KOPT-K1 (cell line): Measurements from ENCODE around the gene TRIP11.

Source experiments
- H3K27ac ChIP-seq: fragments of 200-600 bp; sonication (generic); 2 replicates; pipeline ENCODE4 v1.5.1; 2016; ENCODE audit warnings: antibody characterized with exemption, mild to moderate bottlenecking, low read depth, low read length; ENCODE audit not compliant: poor library complexity, severe bottlenecking
- H3K36me3 ChIP-seq: fragments of 200-600 bp; sonication (generic); 2 replicates; pipeline ENCODE4 v1.5.1; 2017; ENCODE audit warnings: antibody characterized with exemption, mild to moderate bottlenecking, low read length, moderate library complexity; ENCODE audit not compliant: insufficient read depth
- H3K9me3 ChIP-seq: fragments of 200-600 bp; sonication (generic); 2 replicates; pipeline ENCODE4 v1.5.1; 2017; ENCODE audit warnings: antibody characterized with exemption, low read length, mild to moderate bottlenecking; ENCODE audit not compliant: insufficient read depth, poor library complexity, severe bottlenecking

The TRIP11 gene

GRCh38 chr14:91953170-91953985 lies 86.5 kb downstream of the TRIP11 start:
- no peaks in the 10 kb centered on the region for H3K9me3 ChIP-seq
- no peaks in the 10 kb centered on the region for H3K36me3 ChIP-seq
- no peak overlapping the region for H3K27ac ChIP-seq

- H3K9me3 ChIP-seq: no peaks in the 10 kb centered on the region
- H3K27ac ChIP-seq: no peak within 1 kb of the TSS
- no peaks in the 10 kb centered on the region for H3K36me3 ChIP-seq
Measured at GRCh38 chr14:91947475-91948184, 92.2 kb downstream of the TRIP11 start, which contains the start of gene FBLN5. FBLN5 (minus strand) TSS chr14:91947694; CDS start chr14:91947229, 465 bp downstream.

- H3K9me3 ChIP-seq: no peaks in the 10 kb centered on the region
- H3K36me3 ChIP-seq: no peaks in the 10 kb centered on the region
- H3K27ac ChIP-seq: no peak overlapping the region
Measured at GRCh38 chr14:91946622-91947474, 93.0 kb downstream of the TRIP11 start.

- no peak overlapping the region for H3K27ac ChIP-seq
- no peaks in the 10 kb centered on the region for H3K9me3 ChIP-seq
- no peaks in the 10 kb centered on the region for H3K36me3 ChIP-seq
Measured at GRCh38 chr14:91945751-91946621, 93.9 kb downstream of the TRIP11 start.

- no peaks in the 10 kb centered on the region for H3K36me3 ChIP-seq
- H3K9me3 ChIP-seq: no peaks in the 10 kb centered on the region
- no peak overlapping the region for H3K27ac ChIP-seq
Measured at GRCh38 chr14:91942946-91943345, 96.9 kb downstream of the TRIP11 start.

GRCh38 chr14:91942128-91942527 lies 97.7 kb downstream of the TRIP11 start:
- Histone ChIP-seq H3K36me3 (no peaks in the 10 kb centered on the region), H3K9me3 (no peaks in the 10 kb centered on the region), H3K27ac (no peak overlapping the region)

GRCh38 chr14:91940209-91940608 lies 99.7 kb downstream of the TRIP11 start:
- Histone ChIP-seq H3K36me3 (no peaks in the 10 kb centered on the region), H3K27ac (no peak overlapping the region), H3K9me3 (no peaks in the 10 kb centered on the region)

- Histone ChIP-seq H3K9me3 (no peaks in the 10 kb centered on the region), H3K27ac (no peak overlapping the region), H3K36me3 (no peaks in the 10 kb centered on the region)
Measured at GRCh38 chr14:91935586-91935985, 104.3 kb downstream of the TRIP11 start.

GRCh38 chr14:91934554-91935285 lies 105.1 kb downstream of the TRIP11 start:
- Histone ChIP-seq H3K36me3 (no peaks in the 10 kb centered on the region), H3K9me3 (no peaks in the 10 kb centered on the region), H3K27ac (no peak overlapping the region)

GRCh38 chr14:91931478-91932088 lies 108.3 kb downstream of the TRIP11 start:
- no peak overlapping the region for H3K27ac ChIP-seq
- H3K36me3 ChIP-seq: no peaks in the 10 kb centered on the region
- no peaks in the 10 kb centered on the region for H3K9me3 ChIP-seq

GRCh38 chr14:91929700-91930099 lies 110.2 kb downstream of the TRIP11 start:
- Histone ChIP-seq H3K27ac (no peak overlapping the region), H3K36me3 (no peaks in the 10 kb centered on the region), H3K9me3 (no peaks in the 10 kb centered on the region)

GRCh38 chr14:91927800-91928199 lies 112.1 kb downstream of the TRIP11 start:
- no peaks in the 10 kb centered on the region for H3K9me3 ChIP-seq
- H3K36me3 ChIP-seq: no peaks in the 10 kb centered on the region
- H3K27ac ChIP-seq: no peak overlapping the region

- Histone ChIP-seq H3K27ac (no peak overlapping the region), H3K9me3 (no peaks in the 10 kb centered on the region), H3K36me3 (no peaks in the 10 kb centered on the region)
Measured at GRCh38 chr14:91927191-91927590, 112.7 kb downstream of the TRIP11 start.
